H9 (cell line): Measurements from ENCODE around the gene USF3. TPM values are rescaled to one million over a fixed set of nuclear protein-coding genes. Genes with fewer than 3 reads are reported as not detected.

Source experiments
- DNase-seq: peaks from one replicate; pipeline ENCODE4 v3.0.0-alpha.2; 2017
- H2AFZ ChIP-seq: one replicate; pipeline ENCODE4 v1.6.1; 2013; ENCODE audit warnings: mild to moderate bottlenecking, low read length, control low read depth, moderate library complexity
- H2AK5ac ChIP-seq: 2 replicates; pipeline ENCODE4 v1.6.1; 2013; ENCODE audit warnings: low read length, control low read depth, mixed read lengths; ENCODE audit not compliant: insufficient read length
- H2BK120ac ChIP-seq: one replicate; pipeline ENCODE4 v1.6.1; 2013; ENCODE audit warnings: low read depth, mild to moderate bottlenecking, low read length, control low read depth, inconsistent platforms; ENCODE audit not compliant: poor library complexity, severe bottlenecking
- H2BK12ac ChIP-seq: 2 replicates; pipeline ENCODE4 v1.6.1; 2013; ENCODE audit warnings: low read length, control low read depth, mixed read lengths, low read depth; ENCODE audit not compliant: insufficient read length
- H2BK15ac ChIP-seq: 2 replicates; pipeline ENCODE4 v1.6.1; 2013; ENCODE audit warnings: low read depth, low read length, control low read depth
- H2BK20ac ChIP-seq: one replicate; pipeline ENCODE4 v1.6.1; 2013; ENCODE audit warnings: low read depth, mild to moderate bottlenecking, low read length, control low read depth, inconsistent platforms; ENCODE audit not compliant: poor library complexity, severe bottlenecking
- H2BK5ac ChIP-seq: 2 replicates; pipeline ENCODE4 v1.6.1; 2013; ENCODE audit warnings: low read length, control low read depth, mixed read lengths; ENCODE audit not compliant: insufficient read length
- H3K14ac ChIP-seq: 2 replicates; pipeline ENCODE4 v1.6.1; 2013; ENCODE audit warnings: low read length, control low read depth; ENCODE audit not compliant: insufficient read depth
- H3K18ac ChIP-seq: 2 replicates; pipeline ENCODE4 v1.6.1; 2013; ENCODE audit warnings: low read depth, mild to moderate bottlenecking, mixed read lengths, low read length, control low read depth; ENCODE audit not compliant: insufficient read length
- H3K23ac ChIP-seq: 2 replicates; pipeline ENCODE4 v1.6.1; 2013; ENCODE audit warnings: low read length, control low read depth, mixed read lengths, low read depth; ENCODE audit not compliant: insufficient read length
- H3K23me2 ChIP-seq: 2 replicates; pipeline ENCODE4 v1.6.1; 2013; ENCODE audit warnings: low read depth, mild to moderate bottlenecking, mixed read lengths, low read length, control low read depth; ENCODE audit not compliant: insufficient read length, poor library complexity, severe bottlenecking
- H3K27ac ChIP-seq: 2 replicates; pipeline ENCODE4 v1.5.1; 2013; ENCODE audit warnings: low read length, control low read depth, mixed read lengths, low read depth; ENCODE audit not compliant: insufficient read length
- H3K27me3 ChIP-seq: 2 replicates; pipeline ENCODE4 v1.6.1; 2013; ENCODE audit warnings: low read length, control low read depth, inconsistent platforms; ENCODE audit not compliant: insufficient read depth
- H3K4ac ChIP-seq: 2 replicates; pipeline ENCODE4 v1.6.1; 2013; ENCODE audit warnings: low read depth, mild to moderate bottlenecking, control low read depth, inconsistent platforms, low read length, moderate library complexity
- H3K4me1 ChIP-seq: 2 replicates; pipeline ENCODE4 v1.6.1; 2013; ENCODE audit warnings: low read length, control low read depth, inconsistent platforms; ENCODE audit not compliant: insufficient read depth
- H3K4me2 ChIP-seq: 2 replicates; pipeline ENCODE4 v1.6.1; 2013; ENCODE audit warnings: low read length, control low read depth, mixed read lengths; ENCODE audit not compliant: insufficient read length, insufficient read depth
- H3K56ac ChIP-seq: 2 replicates; pipeline ENCODE4 v1.6.1; 2013; ENCODE audit warnings: low read depth, mild to moderate bottlenecking, mixed read lengths, low read length, control low read depth; ENCODE audit not compliant: insufficient read length
- H3K79me1 ChIP-seq: 2 replicates; pipeline ENCODE4 v1.6.1; 2013; ENCODE audit warnings: low read depth, mild to moderate bottlenecking, moderate library complexity, low read length, control low read depth, inconsistent platforms; ENCODE audit not compliant: insufficient read depth, poor library complexity, severe bottlenecking
- H3K79me2 ChIP-seq: 2 replicates; pipeline ENCODE4 v1.6.1; 2013; ENCODE audit warnings: low read length, control low read depth, inconsistent platforms; ENCODE audit not compliant: insufficient read depth
- H3K9ac ChIP-seq: 2 replicates; pipeline ENCODE4 v1.6.1; 2013; ENCODE audit warnings: low read length, control low read depth, mixed read lengths; ENCODE audit not compliant: insufficient read length; ENCODE audit errors: extremely low read depth
- H3K9me3 ChIP-seq: one replicate; pipeline ENCODE4 v1.6.1; 2013; ENCODE audit warnings: low read depth, low read length, inconsistent platforms; ENCODE audit not compliant: control insufficient read depth
- H3T11ph ChIP-seq: one replicate; pipeline ENCODE4 v1.6.1; 2013; ENCODE audit warnings: mild to moderate bottlenecking, low read length, control low read depth, inconsistent platforms
- H4K20me1 ChIP-seq: one replicate; pipeline ENCODE4 v1.6.1; 2013; ENCODE audit not compliant: control insufficient read depth, insufficient read length, insufficient read depth
- H4K5ac ChIP-seq: 2 replicates; pipeline ENCODE4 v1.6.1; 2013; ENCODE audit warnings: low read depth, mild to moderate bottlenecking, mixed read lengths, low read length, control low read depth; ENCODE audit not compliant: insufficient read length
- H4K8ac ChIP-seq: replicated peaks from 2 replicates; pipeline ENCODE4 v1.6.1; 2013; ENCODE audit warnings: low read length, control low read depth, mixed read lengths, low read depth; ENCODE audit not compliant: insufficient read length
- H4K91ac ChIP-seq: 2 replicates; pipeline ENCODE4 v1.6.1; 2013; ENCODE audit warnings: low read depth, mild to moderate bottlenecking, moderate library complexity, mixed read lengths, low read length, control low read depth; ENCODE audit not compliant: insufficient read length
- H3K27ac Mint-ChIP-seq, 3 experiments: 2 replicates in 2 of 3; 3 replicates in 1 of 3; pipeline ENCODE4 v1.8.0; 2020 to 2021; ENCODE audit warnings: mixed read lengths in 3 of 3, mild to moderate bottlenecking in 1 of 3, moderate library complexity in 1 of 3
- H3K27me3 Mint-ChIP-seq: 2 replicates; pipeline ENCODE4 v1.8.0; 2021; ENCODE audit warnings: low read depth, mild to moderate bottlenecking, moderate library complexity, mixed read lengths
- H3K36me3 Mint-ChIP-seq, 3 experiments: 2 replicates in 2 of 3; 3 replicates in 1 of 3; pipeline ENCODE4 v1.8.0; 2020 to 2021; ENCODE audit warnings: low read depth in 3 of 3, mixed read lengths in 3 of 3; ENCODE audit not compliant: insufficient read depth in 1 of 3
- H3K4me1 Mint-ChIP-seq, 2 experiments: 2 replicates each; pipeline ENCODE4 v1.8.0; 2020; ENCODE audit warnings: mixed read lengths in 2 of 2
- H3K4me3 Mint-ChIP-seq, 2 experiments: 2 replicates in 1 of 2; 3 replicates in 1 of 2; pipeline ENCODE4 v1.8.0; 2020 to 2021; ENCODE audit warnings: mild to moderate bottlenecking in 2 of 2, mixed read lengths in 2 of 2, moderate library complexity in 1 of 2
- H3K9me3 Mint-ChIP-seq, 2 experiments: 2 replicates in 1 of 2; 3 replicates in 1 of 2; pipeline ENCODE4 v1.8.0; 2020; ENCODE audit warnings: mild to moderate bottlenecking in 2 of 2, mixed read lengths in 2 of 2, moderate library complexity in 1 of 2
- CTCF ChIP-seq: fragments of 200-600 bp; sonication (generic); conservative IDR thresholded peaks from 3 replicates; pipeline ENCODE4 v1.8.0; 2021; ENCODE audit warnings: antibody characterized with exemption, mild to moderate bottlenecking
- WGBS: extraction: QIAGEN DNeasy Blood & Tissue Kit; methylation state at CpG from one replicate; pipeline ENCODE4 v1.1.7; 2013; ENCODE audit warnings: missing lambda C conversion rate, low lambda C conversion rate, mixed read lengths; ENCODE audit not compliant: insufficient read length; ENCODE audit errors: extremely low coverage; 5-methylcytosine and 5-hydroxymethylcytosine counted together
- total RNA-seq: library from RNA; stranded (reverse); gene quantifications from 2 replicates; pipeline ENCODE4 v1.2.1, GENCODE V29; 2021

USF3 gene
- total RNA-seq, 1 experiment from 2014 or later: 13.8 TPM

- Histone ChIP-seq H4K20me1 (no peaks in the 10 kb centered on the region), H2BK120ac (no peak overlapping the region), H3K14ac (no peak overlapping the region), H3K79me1 (no peaks in the 10 kb centered on the region), H2BK15ac (no peak overlapping the region), H3K4me1 (no peaks in the 10 kb centered on the region; the same call in 1 of the 2 replicates), H2BK5ac (no peak overlapping the region), H2AFZ (no peak overlapping the region), H3K27me3 (no peaks in the 10 kb centered on the region), H4K8ac (no peak overlapping the region), H3K27ac (no peak overlapping the region), H3T11ph (no peak overlapping the region), H3K18ac (no peak overlapping the region), H3K79me2 (peaks cover under 1% of the 10 kb centered on the region; the same call in 1 of the 2 replicates), H3K4ac (no peak overlapping the region), H3K23me2 (no peaks in the 10 kb centered on the region), H2BK12ac (no peak overlapping the region), H2BK20ac (no peak overlapping the region), H3K9ac (no peak overlapping the region), H3K56ac (no peak overlapping the region), H3K9me3 (no peaks in the 10 kb centered on the region), H4K5ac (no peak overlapping the region), H3K23ac (no peak overlapping the region), H2AK5ac (no peak overlapping the region), H4K91ac (no peak overlapping the region), H3K4me2 (no peak overlapping the region)
- no peak for DNase-seq
- Mint-ChIP-seq H3K27me3 (no peaks in the 10 kb centered on the region), H3K4me1 (peaks cover 0 to 8% of the 10 kb centered on the region in 2 experiments; a peak in 2 of 4 replicates), H3K4me3 (no peak overlapping the region), H3K36me3 (peaks cover 18 to 61% (median 61%) of the 10 kb centered on the region in 3 experiments; a peak in 6 of 7 replicates), H3K27ac (0 out of 7 replicates have a peak overlapping the region, but pooled peaks of 1 of the 3 experiments have one; percentile 10), H3K9me3 (no peaks in the 10 kb centered on the region)
- no peak for TF ChIP-seq CTCF
- no CpG with 5 or more reads among the region's 3 CpGs for WGBS
Observed at GRCh38 chr3:113721636-113722035, 25.2 kb upstream of the USF3 start.
